Ecto neural progenitor cell (in vitro differentiated cells): ENCODE measurements around the gene SNED1.
"Not testable (repeated sequence)": the region's sequence is repeated elsewhere in the genome, so short reads cannot be mapped to it uniquely, and the experiment has no call there.

ENCODE experiments used
- DNase-seq: peaks from one replicate; pipeline ENCODE4 v3.0.0-alpha.2; 2018; ENCODE audit warnings: low spot score

Gene SNED1

DNA sequence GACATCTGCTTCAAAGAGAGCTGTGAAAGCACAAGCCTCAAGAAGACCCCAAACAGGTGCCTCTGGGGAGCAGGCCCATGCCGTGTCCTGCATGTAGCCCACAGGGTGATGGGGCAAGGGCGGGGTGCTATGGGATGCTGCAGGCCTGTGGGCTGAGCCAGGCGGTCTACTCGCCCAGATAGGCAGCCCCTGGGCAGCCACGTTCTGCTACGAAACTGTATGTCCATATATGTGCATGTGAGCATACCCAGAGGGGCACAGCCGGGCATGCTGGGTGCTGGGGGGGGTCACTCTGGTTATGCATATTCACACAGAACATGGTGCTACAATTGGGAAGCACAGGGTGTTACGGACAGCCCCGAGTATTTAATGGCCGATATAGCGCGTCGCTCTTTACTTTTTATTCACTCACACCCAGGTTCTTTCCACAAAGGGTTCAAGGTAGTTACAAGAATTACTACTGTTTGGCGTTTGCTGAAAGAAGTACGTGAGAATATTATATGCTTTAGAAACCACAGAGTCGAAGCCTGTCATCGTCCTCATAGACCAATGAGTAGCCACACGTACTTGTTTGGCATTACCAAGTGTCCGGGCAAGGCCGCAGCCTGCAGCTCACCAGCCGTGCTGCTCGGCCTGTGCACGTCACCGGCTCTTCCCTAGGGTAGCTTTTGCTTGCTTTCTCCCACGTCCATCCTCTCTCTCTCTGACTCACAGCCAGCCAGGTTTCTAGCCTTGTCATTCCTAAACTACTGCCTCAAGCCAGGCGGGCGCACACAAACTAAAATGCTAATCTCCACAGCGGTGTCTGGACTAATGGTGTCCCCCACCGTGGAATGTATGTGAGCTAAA, 89.2 kb downstream of the SNED1 start:
- DNase-seq, result no peak

DNA sequence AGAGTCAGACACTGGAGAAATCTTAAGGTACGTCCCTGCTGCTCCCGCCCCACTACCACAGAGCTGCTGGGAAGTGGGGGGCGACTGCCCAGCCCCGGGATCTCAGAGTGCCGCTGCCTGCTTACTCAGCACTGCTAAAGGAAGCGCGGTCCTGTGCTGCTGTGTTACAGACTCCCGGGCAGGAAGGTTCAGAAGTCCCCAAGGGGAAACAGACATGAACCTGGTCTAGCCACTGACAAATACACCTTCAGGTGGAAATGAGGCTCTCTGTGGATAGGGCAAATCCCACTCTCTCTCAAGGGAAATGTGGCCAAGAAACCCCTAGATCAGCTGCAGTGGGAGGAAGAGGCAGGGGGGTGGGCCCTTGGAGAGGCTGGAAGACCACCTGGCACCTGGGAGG, 90.0 kb downstream of the SNED1 start:
- no peak for DNase-seq

DNA sequence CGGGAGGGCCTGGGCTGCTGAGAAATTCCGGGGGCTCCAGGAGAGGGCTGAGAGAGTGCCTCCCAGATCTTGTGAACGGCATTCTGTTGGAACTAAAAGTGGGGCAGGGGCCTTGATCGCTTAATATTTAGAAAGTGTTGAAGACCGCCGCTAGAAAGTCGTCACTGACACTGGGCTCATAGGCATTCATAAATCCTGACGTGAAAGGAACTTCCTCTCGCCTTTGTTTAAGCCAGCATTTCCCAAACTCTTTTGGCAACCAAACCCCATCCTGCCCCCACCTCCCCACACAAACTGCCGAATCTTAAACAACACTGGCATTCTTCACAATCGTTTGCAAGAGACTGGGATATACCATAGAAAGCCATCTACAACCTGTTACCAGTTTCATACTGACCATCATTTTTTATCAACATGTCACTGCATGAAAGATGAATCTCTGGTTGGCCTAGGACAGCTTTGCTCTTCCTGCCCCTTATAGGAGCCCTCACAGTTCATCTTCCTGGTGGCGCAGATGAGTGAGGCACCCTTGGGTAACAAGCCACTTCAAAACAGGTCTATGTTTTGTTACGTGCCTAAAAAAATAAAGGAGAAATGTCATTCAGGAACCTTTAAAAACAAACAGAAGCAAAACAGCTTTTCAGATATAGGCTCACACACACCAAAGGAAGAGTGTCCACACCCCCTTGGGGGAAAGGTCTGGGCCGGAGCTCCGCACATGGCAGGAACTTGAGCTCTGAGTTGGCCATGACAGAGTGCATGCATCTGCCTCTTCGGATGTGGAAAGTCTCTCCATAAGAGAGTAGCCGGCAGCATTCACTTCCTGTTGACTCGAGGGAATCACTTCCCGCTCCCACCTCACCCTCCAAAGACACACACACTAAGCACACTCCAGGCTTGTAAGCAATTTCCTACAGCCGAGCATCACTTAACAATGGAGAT, 90.6 kb downstream of the SNED1 start:
- DNase-seq, result no peak

DNA sequence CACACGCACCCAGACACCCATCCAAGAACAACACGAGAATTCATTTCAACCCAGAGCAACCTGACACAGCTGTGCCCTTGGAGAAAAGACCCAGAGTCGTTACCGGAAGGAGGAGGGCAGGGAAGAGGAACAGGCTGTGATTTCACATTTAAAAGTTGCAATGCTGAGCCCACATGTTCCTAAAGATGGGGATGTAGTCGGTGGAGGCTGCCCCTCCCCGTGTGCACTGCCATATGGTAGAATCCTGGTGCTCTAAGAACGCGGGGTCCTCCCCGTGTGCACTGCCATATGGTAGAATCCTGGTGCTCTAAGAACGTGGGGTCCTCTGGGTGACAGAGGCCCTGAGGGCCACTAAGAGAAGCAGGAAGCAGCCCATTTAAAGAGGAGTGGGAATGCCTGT, 92.8 kb downstream of the SNED1 start:
- DNase-seq, result no peak

DNA sequence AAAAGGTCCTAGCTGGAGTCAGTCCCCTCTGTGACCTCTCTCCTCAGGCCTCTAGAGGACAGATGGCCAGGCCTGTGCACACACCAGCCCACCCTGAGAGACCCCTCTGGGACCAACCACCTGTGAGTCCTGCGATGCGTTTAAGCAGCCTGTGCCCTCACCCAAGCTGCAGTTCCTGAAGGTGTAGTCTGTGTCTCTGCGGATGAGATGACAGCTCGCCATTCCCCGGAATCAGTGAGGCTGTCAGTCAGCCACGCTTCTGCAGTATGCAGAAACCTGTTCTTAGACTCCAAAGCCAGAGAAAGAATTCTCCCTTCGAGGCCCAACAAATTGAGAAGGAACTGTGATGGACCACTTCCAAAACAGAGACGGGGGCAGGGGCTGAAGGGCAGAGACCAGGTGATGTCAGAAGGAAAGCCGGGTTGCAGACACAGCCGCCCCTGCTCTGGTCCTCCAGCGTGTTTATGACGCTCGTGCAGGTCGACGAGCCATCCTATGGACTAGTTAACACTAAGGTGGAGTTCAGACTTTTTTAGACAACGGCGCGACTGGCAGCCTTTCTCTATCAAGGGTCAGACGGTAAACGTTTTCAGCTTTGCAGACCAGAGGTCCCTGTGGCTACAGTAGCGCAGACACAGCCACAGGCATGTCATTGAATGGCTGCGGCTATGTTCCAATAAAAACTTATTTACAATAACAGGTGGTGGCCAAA, 93.5 kb downstream of the SNED1 start:
- DNase-seq, result no peak

DNA sequence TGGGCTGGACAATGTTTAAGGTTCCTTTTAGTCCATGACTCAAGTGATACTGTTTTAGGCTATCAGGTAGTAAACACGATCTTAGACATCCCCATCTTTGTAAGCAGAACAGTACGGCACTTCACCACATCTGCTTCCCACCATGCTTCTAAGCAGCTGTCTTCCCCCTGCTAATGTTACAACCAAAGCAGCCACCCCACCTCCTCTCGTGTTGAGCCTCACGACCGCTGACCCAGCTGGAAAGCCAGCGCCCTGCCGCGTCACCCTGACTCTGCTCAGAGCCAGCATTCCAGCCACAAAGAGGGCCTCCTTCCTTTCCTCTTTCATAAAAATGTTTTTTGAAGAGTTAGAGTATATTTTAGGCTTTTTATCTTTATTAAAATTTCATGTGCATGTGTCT, 94.3 kb downstream of the SNED1 start:
- no peak for DNase-seq

DNA sequence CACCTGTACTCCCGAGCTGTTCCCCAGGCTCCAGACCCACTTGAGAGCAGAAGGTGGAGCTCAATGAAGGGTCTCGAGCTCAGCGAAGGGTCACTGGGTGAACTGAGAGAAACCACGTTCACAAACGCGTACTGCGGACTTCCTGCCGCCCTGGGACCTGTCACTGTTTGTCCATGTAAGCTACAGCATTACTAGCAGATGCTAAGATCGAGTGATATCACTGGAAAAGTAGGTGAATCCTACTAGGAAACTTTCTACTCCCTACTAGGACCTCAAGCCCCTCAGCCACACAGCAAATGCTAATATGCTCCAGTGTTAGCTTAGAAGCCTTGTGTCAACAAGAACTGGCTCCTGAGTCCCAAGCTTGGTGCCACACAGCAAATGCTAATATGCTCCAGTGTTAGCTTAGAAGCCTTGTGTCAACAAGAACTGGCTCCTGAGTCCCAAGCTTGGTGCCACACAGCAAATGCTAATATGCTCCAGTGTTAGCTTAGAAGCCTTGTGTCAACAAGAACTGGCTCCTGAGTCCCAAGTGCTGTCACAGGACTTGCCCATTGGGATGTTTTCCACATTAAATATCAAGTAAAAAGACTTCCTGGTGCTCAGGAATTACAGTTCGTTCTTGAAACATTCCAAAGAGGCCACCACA, 94.8 kb downstream of the SNED1 start:
- DNase-seq, result not testable (repeated sequence)

DNA sequence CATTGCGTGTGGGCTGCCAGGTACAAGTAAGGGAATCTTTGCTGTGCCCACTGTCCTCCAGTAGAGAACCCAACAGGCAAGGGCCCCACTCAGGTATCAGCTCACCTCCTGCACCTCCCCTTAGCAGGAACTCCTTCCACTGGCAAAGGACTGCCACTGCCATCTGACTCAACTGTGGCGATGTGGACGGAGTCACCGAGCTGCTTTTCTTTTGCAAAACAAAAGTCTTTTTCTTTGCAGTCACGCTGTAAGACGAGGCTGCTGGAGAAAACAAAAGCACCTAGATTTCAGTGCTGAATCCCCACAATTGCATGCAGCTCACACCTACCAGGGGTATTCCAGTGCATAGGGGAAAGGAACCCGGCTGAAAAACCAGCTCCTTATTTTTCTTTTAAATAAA, 95.8 kb downstream of the SNED1 start:
- no peak for DNase-seq

DNA sequence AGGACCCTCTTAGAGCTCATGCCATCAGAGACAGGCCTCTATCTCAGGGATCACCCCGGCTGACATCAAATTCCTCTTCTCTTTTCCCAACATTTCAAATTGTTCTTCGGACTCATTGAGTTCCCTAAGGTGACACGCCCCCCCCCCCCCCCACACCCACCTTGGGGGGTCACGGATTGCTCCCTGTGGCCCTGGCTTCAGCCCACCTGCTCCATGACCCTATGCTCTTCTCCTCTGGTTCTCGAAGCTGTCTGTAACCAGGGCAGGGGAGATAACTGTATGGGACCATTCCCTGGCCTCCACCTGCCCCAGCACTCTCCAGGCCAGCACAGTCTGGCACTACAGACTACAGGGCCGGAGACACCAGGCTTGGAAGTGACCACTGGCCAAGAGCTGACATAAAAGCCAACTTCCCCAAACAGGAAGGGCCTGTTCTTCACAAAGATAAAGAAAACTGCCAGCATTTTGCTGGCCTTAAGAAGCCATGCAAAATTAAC, 96.6 kb downstream of the SNED1 start:
- no peak for DNase-seq

DNA sequence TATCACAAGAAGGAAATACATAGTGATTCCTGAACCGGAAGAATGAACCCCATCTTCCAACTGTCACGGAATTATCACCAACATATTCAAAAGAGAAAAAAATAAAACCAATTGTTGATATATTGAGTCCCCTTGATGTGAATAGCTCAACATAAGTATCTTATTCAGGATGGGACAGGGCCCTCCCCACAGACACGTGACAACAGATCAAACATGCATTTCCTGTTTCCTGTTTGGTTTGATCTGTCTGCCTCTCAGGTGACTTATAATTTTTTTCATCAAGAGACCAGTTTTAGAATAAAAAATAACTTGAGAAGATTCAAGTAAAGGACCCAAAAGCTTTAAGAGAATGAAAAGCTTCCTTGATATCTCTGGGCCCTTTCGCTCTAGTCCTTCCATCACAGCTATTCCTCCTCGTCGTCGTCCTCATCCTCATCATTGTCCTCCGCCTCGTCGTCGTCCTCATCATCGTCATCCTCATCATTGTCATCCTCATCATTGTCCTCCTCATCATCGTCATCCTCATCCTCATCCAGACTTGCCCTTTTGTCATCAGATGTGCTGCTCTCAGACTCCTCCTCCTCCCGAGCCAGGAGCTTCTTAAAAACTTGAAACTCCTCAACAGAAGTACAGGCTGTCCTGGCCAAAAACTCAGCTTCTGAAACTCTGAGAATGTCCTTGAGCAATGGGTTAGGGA, 97.3 kb downstream of the SNED1 start:
- DNase-seq, result no peak

DNA sequence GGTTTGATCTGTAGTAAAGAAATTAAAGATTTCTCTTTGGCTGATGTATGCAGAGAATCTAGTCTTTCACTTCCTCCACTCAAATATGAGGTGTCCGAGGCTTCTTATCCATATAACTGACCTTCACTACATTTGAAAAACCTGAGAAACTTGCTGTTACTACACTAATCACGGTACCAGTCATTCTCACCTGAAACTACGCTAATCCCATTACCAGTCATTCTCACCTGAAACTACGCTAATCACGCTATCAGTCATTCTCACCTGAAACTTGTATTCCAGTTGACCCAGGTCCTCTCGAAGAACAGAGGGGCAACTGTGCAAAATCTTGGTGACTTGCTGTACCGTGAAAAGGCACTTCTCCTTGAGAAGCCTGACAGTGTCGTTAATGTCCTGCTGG, 98.6 kb downstream of the SNED1 start:
- DNase-seq, result no peak

DNA sequence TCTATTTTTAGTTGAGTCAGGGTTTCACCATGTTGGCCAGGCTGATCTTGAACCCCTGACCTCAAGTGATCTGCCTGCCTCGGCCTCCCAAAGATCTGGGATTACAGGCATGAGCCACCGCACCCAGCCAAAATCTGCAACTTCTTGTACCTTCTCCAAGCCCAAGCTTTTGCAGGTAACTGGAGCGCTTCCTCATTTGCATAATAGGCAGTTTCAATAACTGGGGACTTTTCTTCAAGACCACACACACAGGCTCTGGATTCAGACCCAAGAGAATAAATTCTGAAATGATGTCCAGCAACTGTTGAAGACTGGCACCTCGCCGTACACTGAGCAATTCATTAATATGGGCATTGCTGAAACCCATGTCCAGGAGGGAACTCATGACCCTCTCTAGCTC, 100.8 kb downstream of the SNED1 start:
- DNase-seq, result no peak

DNA sequence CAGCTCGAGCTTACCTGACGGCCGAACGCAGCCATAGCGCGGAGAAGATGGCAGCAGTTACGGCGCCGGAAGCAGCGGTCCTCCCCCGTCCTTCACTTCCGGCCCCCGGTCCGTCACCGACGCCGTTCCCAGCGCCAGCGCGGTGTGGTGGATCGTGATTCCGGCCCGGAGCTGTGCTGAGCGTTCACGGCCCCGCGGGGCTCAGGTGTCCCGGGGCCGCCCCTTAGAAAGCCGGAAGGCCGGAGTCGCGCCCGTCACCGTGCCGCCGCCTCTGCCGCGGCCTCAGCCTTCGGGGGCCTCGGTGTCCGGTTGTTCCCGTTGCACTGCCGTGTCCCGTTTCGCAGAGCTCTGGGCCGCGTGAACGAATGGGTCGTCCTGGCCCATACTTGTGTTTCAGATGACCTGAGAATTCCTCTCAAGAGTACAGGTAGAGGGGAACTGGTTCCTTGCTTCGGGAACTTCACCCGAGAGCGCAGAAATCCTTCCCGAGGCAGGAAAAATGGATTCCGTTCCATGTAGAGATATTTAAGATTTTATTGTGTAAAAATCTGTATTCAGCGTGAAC, 103.9 kb downstream of the SNED1 start, which contains the start of gene MTERF4:
TSS of gene MTERF4 (minus strand) at position 49 of the 565 bp plus-strand sequence. CDS start at position 35, 14 bp downstream.
- DNase-seq, result peak; percentile 92

DNA sequence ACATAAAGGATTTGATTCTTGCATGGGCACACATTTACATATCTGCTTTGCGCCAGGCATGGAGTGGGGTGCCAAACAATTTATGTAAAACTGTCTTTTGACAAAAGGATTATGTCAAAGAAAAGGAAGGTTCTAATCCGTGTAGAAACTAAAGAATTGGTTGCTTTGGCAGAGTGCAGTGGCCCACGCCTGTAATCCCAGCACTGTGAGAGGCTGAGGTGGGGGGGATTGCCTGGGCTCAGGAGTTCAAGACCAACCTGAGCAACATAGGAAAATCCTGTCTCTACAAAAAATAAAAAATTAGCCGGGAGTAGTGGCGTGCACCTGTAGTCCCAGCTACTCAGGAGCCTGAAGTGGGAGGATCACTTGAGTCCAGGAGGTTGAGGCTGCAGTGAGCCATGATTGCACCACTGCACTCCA, 104.8 kb downstream of the SNED1 start:
- DNase-seq, result no peak

DNA sequence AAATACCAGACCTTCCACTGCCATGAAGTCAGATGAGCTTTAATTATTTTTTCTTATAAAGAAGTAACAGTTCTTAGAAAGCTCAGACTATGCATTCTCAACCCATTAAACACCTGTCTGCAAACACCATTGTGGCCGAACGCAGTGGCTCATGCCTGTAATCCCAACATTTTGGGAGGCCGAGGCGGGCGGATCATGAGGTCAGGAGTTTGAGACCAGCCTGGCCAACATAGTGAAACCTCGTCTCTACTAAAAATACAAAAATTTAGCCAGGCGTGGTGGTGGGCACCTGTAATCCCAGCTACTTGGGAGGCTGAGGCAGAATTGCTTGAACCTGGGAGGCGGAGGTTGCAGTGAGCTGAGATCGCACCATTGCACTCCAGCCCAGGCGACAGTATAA, 106.2 kb downstream of the SNED1 start:
- not testable (repeated sequence) for DNase-seq

DNA sequence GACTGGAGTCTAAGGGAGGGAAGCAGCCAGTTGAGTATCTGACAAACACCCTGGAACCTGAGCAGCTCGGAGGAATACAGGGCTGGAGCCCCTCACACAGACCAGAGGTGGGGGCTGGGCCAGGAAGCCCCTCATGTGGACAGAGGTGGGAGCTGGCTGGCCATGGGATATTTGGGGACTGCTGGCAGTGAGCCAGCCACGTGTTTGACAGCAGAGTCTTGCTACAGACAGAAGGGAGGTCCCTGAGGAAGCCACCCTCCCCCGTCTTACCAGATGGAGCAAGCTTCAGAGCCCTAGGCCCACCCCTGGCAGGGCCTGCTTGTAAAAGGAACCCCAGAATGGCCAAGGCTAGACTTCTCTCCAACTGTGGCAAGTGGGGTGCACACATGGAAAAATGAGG, 107.2 kb downstream of the SNED1 start:
- DNase-seq, result no peak

DNA sequence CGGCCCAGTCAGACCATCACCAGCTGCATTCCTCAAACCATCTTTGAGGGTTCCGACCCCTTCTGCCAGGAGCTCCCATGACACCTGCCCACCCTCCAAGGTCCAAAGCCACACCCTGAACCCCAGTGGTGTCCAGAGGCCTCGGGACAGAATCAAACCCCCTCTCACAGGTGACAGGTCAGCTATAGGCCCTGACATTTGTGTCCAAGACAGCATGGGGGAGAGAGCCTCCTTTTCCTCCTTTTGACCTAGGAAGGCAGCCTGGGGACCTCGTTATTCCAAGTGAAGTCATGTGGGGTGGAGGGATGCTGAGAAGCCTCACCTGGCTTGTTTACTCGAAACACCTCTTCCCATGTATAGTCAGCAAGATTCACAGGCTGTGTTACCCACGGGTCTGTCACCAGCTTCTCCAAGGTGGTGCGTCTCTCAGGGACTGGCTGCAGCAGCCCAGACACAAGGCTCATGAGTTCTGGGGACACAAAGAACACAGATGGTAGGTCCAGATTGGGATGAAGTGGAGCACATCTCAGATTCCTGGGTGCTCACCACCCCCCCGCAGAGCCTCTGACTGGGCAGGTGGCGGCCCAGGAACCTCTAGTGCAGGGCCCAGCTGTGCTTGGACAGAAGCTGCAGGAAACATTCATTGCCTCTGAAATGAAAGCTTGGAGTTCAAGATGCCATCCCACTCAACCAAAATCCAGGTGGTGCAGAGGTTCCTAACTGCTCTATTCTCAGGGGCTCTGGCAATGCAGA, 108.8 kb downstream of the SNED1 start:
- DNase-seq, result no peak

DNA sequence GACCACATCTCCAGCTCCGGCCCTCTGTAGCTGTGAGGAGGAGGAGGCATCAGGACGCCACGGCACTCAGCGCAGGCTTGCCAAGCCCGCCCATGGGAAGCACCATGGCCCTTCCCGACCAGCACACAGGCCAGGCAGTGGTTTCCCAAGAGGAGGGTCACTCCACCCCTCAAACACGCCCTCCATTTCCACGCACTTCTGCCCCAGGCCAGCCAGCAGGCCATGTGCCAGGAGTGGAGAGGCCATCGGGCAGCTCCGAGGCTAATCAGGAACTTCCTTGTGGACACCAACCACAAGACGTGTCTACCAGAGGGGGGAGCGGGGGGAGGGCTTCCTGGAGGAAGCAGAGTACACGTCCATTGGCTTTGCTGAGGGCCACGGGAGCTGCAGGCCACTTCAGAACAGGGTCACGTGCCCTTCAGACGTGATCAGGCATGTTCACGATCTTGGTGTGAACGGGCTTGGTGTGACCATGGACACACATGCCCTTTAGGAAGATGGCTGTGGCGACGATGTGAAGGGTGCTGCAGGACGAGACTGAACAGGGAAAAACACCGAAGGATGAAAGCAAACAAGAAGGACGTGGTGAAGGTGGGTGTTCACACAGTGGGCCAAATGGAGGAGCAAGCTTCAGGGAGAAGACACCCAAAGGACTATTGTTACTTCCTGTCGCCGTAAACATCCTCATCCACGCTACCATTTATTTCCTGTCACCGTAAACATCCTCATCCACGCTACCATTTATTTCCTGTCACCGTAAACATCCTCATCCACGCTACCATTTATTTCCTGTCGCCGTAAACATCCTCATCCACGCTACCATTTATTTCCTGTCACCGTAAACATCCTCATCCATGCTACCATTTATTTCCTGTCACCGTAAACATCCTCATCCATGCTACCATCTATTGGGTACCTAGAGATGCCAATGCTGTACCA, 110.1 kb downstream of the SNED1 start:
- DNase-seq, result no peak
